Osteocyte (in vitro differentiated cells): ENCODE data around the gene NTN1. TPM values are rescaled to one million over a fixed set of nuclear protein-coding genes. Genes with fewer than 3 reads are reported as not detected.

Experiments used
- DNase-seq: peaks from one replicate; pipeline ENCODE4 v3.0.0; 2021; ENCODE audit warnings: mixed read lengths; ENCODE audit not compliant: unreplicated experiment; ENCODE audit errors: extremely low spot score
- H3K27ac Mint-ChIP-seq: one replicate; pipeline ENCODE4 v1.8.0; 2021; ENCODE audit warnings: mild to moderate bottlenecking, mixed read lengths; ENCODE audit not compliant: unreplicated experiment
- H3K27me3 Mint-ChIP-seq: one replicate; pipeline ENCODE4 v1.8.0; 2021; ENCODE audit warnings: mixed read lengths; ENCODE audit not compliant: unreplicated experiment
- H3K36me3 Mint-ChIP-seq: one replicate; pipeline ENCODE4 v1.8.0; 2021; ENCODE audit warnings: mixed read lengths; ENCODE audit not compliant: unreplicated experiment
- H3K4me1 Mint-ChIP-seq: one replicate; pipeline ENCODE4 v1.8.0; 2021; ENCODE audit warnings: mixed read lengths; ENCODE audit not compliant: unreplicated experiment
- H3K4me3 Mint-ChIP-seq: one replicate; pipeline ENCODE4 v1.8.0; 2021; ENCODE audit warnings: mild to moderate bottlenecking, moderate library complexity, mixed read lengths; ENCODE audit not compliant: unreplicated experiment
- H3K9me3 Mint-ChIP-seq: one replicate; pipeline ENCODE4 v1.8.0; 2021; ENCODE audit warnings: mixed read lengths; ENCODE audit not compliant: unreplicated experiment
- CTCF ChIP-seq: fragments of 200-600 bp; sonication (generic); IDR thresholded peaks from 2 replicates; pipeline ENCODE4 v1.5.0; 2021; ENCODE audit warnings: antibody characterized with exemption, mild to moderate bottlenecking, moderate library complexity
- total RNA-seq: library from RNA; stranded (reverse); gene quantifications from 2 replicates; pipeline ENCODE4 v1.2.1, GENCODE V29; 2021

Gene NTN1
- total RNA-seq, 1 donor from 2014 or later, result 21.4 TPM

DNA sequence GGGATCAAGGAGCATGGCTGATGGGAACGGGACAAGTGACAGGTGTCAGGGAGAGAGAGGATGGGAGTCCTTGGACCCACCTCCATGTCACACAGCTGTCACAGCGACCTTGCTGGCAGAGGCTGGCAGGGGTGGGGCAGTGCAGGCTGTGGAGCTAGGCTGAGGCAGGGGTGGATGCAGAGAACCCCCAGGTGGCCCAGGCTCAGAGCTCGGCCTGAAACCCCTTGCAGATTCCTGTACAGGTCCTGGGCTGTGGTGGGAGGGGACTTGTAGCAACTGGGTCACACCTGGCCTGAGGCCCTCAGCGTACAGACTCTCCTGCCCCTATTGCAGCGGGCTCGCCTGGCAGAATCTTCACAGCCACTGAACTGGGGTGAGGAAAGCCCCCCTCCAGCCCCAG is 174.1 kb downstream of the NTN1 start:
- Mint-ChIP-seq H3K4me1 (peaks cover 18% of the 10 kb centered on the region), H3K36me3 (no peaks in the 10 kb centered on the region)

DNA sequence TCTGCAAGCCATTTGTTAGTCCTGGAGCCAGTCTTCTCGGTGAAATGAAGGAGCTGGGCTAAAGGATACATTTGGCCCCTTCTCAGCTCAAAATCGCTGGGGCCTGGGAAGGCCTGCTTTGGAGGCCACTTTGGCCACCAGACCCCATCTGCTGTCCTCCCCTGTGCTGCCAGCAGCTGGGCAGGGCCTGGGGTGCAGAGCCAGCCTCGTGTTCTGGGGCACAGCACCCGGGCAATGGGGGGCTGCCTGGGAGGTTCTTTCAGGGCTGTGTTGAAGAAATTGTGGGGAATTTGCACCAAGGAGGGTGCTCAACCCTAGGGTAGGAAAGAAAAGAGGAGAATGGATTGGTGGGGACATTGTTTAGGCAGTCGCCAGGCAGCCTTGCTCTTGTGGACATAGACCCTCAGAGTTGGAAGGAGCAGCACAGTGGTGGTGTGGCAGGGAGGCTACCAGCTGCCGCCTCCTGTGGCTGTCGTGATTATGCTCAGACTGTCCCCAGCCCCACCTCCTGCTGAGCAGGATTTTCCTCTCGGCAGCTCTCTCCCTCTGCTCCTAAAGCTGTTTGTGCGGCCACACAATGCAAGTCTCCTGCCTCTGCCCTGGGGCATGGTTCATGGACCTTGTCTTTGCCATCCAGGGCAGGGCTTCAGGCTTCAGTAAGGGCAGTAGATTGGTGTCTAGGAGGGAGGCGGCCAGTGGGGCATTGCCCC is 174.8 kb downstream of the NTN1 start:
- Mint-ChIP-seq H3K9me3 (no peaks in the 10 kb centered on the region), H3K4me3 (no peak overlapping the region), H3K4me1 (peaks cover 18% of the 10 kb centered on the region), H3K36me3 (no peaks in the 10 kb centered on the region), H3K27ac (no peak overlapping the region), H3K27me3 (peaks cover 19% of the 10 kb centered on the region)
- no peak for TF ChIP-seq CTCF
- DNase-seq, result no peak

More for the DNA sequence above, 174.1 kb downstream of the NTN1 start:
- H3K4me3 Mint-ChIP-seq, result no peak overlapping the region
- DNase-seq, result no peak
- no peaks in the 10 kb centered on the region for H3K9me3 Mint-ChIP-seq
- TF ChIP-seq CTCF, result no peak
- no peak overlapping the region for H3K27ac Mint-ChIP-seq
- H3K27me3 Mint-ChIP-seq, result peaks cover 12% of the 10 kb centered on the region

DNA sequence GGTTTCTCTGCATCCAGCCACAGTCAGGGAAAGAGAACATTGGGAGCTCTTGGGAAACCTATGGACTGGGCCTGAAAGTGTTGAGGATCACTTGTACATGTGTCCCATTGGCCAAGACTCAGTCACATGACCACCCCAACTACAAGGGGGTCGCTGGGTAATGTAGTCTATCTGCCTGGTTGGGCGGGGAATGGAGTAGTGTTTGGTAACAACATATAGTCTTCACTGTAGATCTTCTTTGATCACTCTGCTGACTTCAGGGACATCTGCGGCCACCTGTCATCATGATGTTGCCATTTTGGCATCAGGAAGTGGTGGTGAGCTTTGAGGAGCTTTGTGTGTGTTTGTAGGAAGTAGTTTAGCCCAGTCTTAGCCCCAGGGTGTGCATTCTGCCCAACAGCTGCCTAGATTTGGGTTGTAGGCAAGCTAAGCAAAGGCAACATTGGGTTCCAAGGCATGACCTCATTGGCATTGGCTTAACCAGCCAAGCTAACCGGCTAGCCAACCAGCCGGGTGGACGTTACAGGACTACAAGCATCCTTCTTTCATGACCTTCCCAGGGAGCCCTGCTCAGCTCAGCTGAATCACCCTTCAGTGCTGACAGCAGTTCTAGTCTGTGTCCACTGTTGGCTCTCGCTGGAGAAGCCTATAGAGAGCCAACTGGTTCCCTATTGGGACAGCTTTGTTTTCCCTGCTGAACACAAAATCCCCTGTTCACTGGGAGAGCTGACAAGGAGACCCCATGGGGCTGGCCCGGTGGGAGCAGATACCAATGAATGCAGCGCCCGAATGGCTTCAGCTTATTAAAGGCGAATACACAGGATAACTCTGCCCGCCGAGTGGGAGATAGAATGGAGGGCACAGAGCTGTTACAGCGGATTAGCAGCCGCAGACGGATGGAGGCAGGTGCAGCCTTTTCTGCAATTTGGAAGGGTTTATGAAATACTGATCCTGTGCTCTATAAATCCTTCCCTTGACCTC is 178.6 kb downstream of the NTN1 start:
- Mint-ChIP-seq H3K4me3 (no peak overlapping the region), H3K27me3 (peaks cover 24% of the 10 kb centered on the region), H3K9me3 (no peaks in the 10 kb centered on the region), H3K36me3 (no peaks in the 10 kb centered on the region), H3K27ac (no peak overlapping the region), H3K4me1 (peaks cover 12% of the 10 kb centered on the region)
- no peak for TF ChIP-seq CTCF
- DNase-seq, result no peak

- H3K27me3 Mint-ChIP-seq, result peaks cover 27% of the 10 kb centered on the region
- H3K27ac Mint-ChIP-seq, result no peak overlapping the region
- no peaks in the 10 kb centered on the region for H3K36me3 Mint-ChIP-seq
- H3K4me1 Mint-ChIP-seq, result peaks cover 12% of the 10 kb centered on the region
- no peak overlapping the region for H3K4me3 Mint-ChIP-seq
- DNase-seq, result no peak
- no peaks in the 10 kb centered on the region for H3K9me3 Mint-ChIP-seq
- no peak for TF ChIP-seq CTCF
Observed at GRCh38 chr17:9200699-9201359, 179.5 kb downstream of the NTN1 start.
